A549 (cell line): ENCODE data around the gene KIRREL1. TPM values are rescaled to one million over a fixed set of nuclear protein-coding genes. Genes with fewer than 3 reads are reported as not detected.

Source experiments
- ATAC-seq, 2 experiments: fragments of 200-7000 bp in 1 of 2; fragments of >200 bp in 1 of 2; cut with Nextera tagmentation in 1 of 2; cut with Tn5 transposase in 1 of 2; 3 replicates each; pipeline versions ENCODE4 v1.8.0 to v1.9.1; 2018 to 2020; ENCODE audit warnings: mild to moderate bottlenecking in 1 of 2, moderate library complexity in 1 of 2
- CTCF ChIA-PET: fragments of 300-600 bp; sonication (Branson Sonifier 250); formaldehyde crosslinking; extraction: SDS; loops from one replicate; lab custom pipeline; 2021; ENCODE audit warnings: antibody characterized with exemption, inconsistent platforms; lab: Yijun Ruan, JAX
- POLR2A ChIA-PET: fragments of 350-600 bp; formaldehyde crosslinking; extraction: SDS; loops from one replicate; lab custom pipeline; 2021; ENCODE audit warnings: antibody characterized with exemption, inconsistent platforms; lab: Yijun Ruan, JAX
- DNase-seq, 2 experiments: peaks; one replicate each; pipeline versions ENCODE4 v3.0.0 to v3.0.0-alpha.2; 2011 to 2016; ENCODE audit warnings: low read depth in 1 of 2, low spot score in 1 of 2
- FAIRE-seq: peaks from 2 replicates; lab custom pipeline; 2011; peaks lifted over from hg19 to GRCh38; lab: Jason Lieb, UNC
- H3K27ac ChIP-seq, 2 experiments: fragments of >200 bp; sonication (Bioruptor Twin); formaldehyde crosslinking; 3 replicates each; pipeline ENCODE4 v1.5.1; 2016 to 2017
- H3K4me1 ChIP-seq: fragments of >200 bp; sonication (Bioruptor Twin); formaldehyde crosslinking; 3 replicates; pipeline ENCODE4 v1.6.1; 2016
- H3K4me2 ChIP-seq: fragments of >200 bp; sonication (Bioruptor Twin); formaldehyde crosslinking; 3 replicates; pipeline ENCODE4 v1.6.1; 2016
- H3K4me3 ChIP-seq: fragments of >200 bp; sonication (Bioruptor Twin); formaldehyde crosslinking; 3 replicates; pipeline ENCODE4 v1.5.1; 2016
- H3K9me3 ChIP-seq: fragments of >200 bp; sonication (Bioruptor Twin); formaldehyde crosslinking; 3 replicates; pipeline ENCODE4 v1.6.1; 2016
- ATOH8 ChIP-seq: fragments of 250-450 bp; sonication (Bioruptor Pico); IDR thresholded peaks from 2 replicates; pipeline ENCODE4 v1.5.0; 2020; ENCODE audit warnings: low read depth, mild to moderate bottlenecking, moderate library complexity
- BHLHE40 ChIP-seq: IDR thresholded peaks from 2 replicates; pipeline ENCODE4 v1.6.1; 2012; ENCODE audit warnings: low read depth, low read length, inconsistent platforms
- CBX2 ChIP-seq: fragments of 200-600 bp; sonication (generic); IDR thresholded peaks from 2 replicates; pipeline ENCODE4 v1.6.1; 2016; ENCODE audit warnings: low read depth, mild to moderate bottlenecking, borderline replicate concordance
- CBX8 ChIP-seq: fragments of 200-600 bp; sonication (generic); IDR thresholded peaks from 2 replicates; pipeline ENCODE4 v1.6.1; 2016
- CEBPB ChIP-seq, 2 experiments: fragments of >200 bp in 1 of 2; sonication (Bioruptor Twin) in 1 of 2; formaldehyde crosslinking in 1 of 2; IDR thresholded peaks; 2 replicates each; pipeline ENCODE4 v1.6.1; 2012 to 2016
- CTCF ChIP-seq: fragments of >200 bp; sonication (Bioruptor Twin); formaldehyde crosslinking; IDR thresholded peaks from 3 replicates; pipeline ENCODE4 v1.5.1; 2016
- EP300 ChIP-seq, 2 experiments: fragments of >200 bp; sonication (Bioruptor Twin); formaldehyde crosslinking; IDR thresholded peaks; 2 replicates in 1 of 2; 3 replicates in 1 of 2; pipeline ENCODE4 v1.6.1; 2016 to 2017
- FOSB ChIP-seq: fragments of 250-450 bp; sonication (Bioruptor Pico); IDR thresholded peaks from 2 replicates; pipeline ENCODE4 v1.5.0; 2020; ENCODE audit warnings: mild to moderate bottlenecking, moderate library complexity
- FOSL2 ChIP-seq, 2 experiments: fragments of 450-650 bp in 1 of 2; fragments of >200 bp in 1 of 2; sonication (Bioruptor Twin) in 1 of 2; formaldehyde crosslinking; IDR thresholded peaks; 2 replicates each; pipeline versions ENCODE4 v1.5.0 to v1.6.1; 2016 to 2020; ENCODE audit warnings: mild to moderate bottlenecking in 1 of 2, moderate library complexity in 1 of 2
- FOXS1 ChIP-seq: fragments of 250-450 bp; sonication (Bioruptor Pico); IDR thresholded peaks from 2 replicates; pipeline ENCODE4 v1.5.0; 2020; ENCODE audit warnings: mild to moderate bottlenecking, moderate library complexity
- GATA3 ChIP-seq: IDR thresholded peaks from 2 replicates; pipeline ENCODE4 v1.6.1; 2012; ENCODE audit warnings: borderline replicate concordance
- HDAC2 ChIP-seq: fragments of 200-600 bp; sonication (generic); IDR thresholded peaks from 2 replicates; pipeline ENCODE4 v1.6.1; 2016
- HOXB13 ChIP-seq: fragments of 250-450 bp; sonication (Bioruptor Pico); IDR thresholded peaks from 2 replicates; pipeline ENCODE4 v1.5.0; 2020; ENCODE audit warnings: low read depth, mild to moderate bottlenecking, moderate library complexity
- JUN ChIP-seq, 2 experiments: fragments of >200 bp; sonication (Bioruptor Twin); formaldehyde crosslinking; IDR thresholded peaks; 2 replicates in 1 of 2; 3 replicates in 1 of 2; pipeline ENCODE4 v1.6.1; 2016 to 2017
- MAX ChIP-seq: IDR thresholded peaks from 2 replicates; pipeline ENCODE4 v1.6.1; 2012
- PHF8 ChIP-seq: fragments of 200-600 bp; sonication (generic); IDR thresholded peaks from 2 replicates; pipeline ENCODE4 v1.6.1; 2016; ENCODE audit warnings: low read depth, mild to moderate bottlenecking, antibody characterized with exemption, moderate library complexity, borderline replicate concordance
- POLR2AphosphoS2 ChIP-seq: conservative IDR thresholded peaks from 2 replicates; pipeline ENCODE4 v1.6.1; 2012; ENCODE audit warnings: low read length, improper control_type of control experiment, inconsistent platforms
- RCOR1 ChIP-seq: fragments of 150-350 bp; IDR thresholded peaks from 2 replicates; pipeline ENCODE4 v1.6.1; 2014; ENCODE audit warnings: antibody characterized with exemption, low read length, low read depth
- REST ChIP-seq: fragments of 200-600 bp; sonication (generic); IDR thresholded peaks from 2 replicates; pipeline ENCODE4 v1.6.1; 2016; ENCODE audit warnings: antibody characterized with exemption, mild to moderate bottlenecking, moderate library complexity
- RFX5 ChIP-seq: fragments of 450-650 bp; IDR thresholded peaks from 2 replicates; pipeline ENCODE4 v1.7.1; 2014; ENCODE audit warnings: antibody characterized with exemption, mild to moderate bottlenecking, moderate library complexity
- SREBF2 ChIP-seq: fragments of 450-650 bp; IDR thresholded peaks from 2 replicates; pipeline ENCODE4 v1.6.1; 2014; ENCODE audit warnings: mild to moderate bottlenecking, moderate library complexity
- TFCP2L1 ChIP-seq: fragments of 250-450 bp; sonication (Bioruptor Pico); IDR thresholded peaks from 2 replicates; pipeline ENCODE4 v1.5.0; 2021; ENCODE audit warnings: mild to moderate bottlenecking
- TP53 ChIP-seq: fragments of 250-450 bp; sonication (Bioruptor Pico); IDR thresholded peaks from 2 replicates; pipeline ENCODE4 v1.5.0; 2021; ENCODE audit warnings: mild to moderate bottlenecking, moderate library complexity
- USF2 ChIP-seq: fragments of 450-650 bp; IDR thresholded peaks from 2 replicates; pipeline ENCODE4 v1.6.1; 2014; ENCODE audit warnings: antibody characterized with exemption
- ZFP36 ChIP-seq: fragments of 450-650 bp; IDR thresholded peaks from 2 replicates; pipeline ENCODE4 v1.6.1; 2014; ENCODE audit warnings: borderline replicate concordance; ENCODE audit not compliant: partially characterized antibody
- WGBS: methylation state at CpG from one replicate; pipeline ENCODE4 v1.1.6; 2017; ENCODE audit errors: missing lambda C conversion rate; 5-methylcytosine and 5-hydroxymethylcytosine counted together
- polyA plus RNA-seq, 4 experiments: library from polyadenylated mRNA; depleted of rRNA in 3 of 4; stranded (reverse); fragments of >200 nt; fragmentation: RNase III in 1 of 4; extraction: RNeasy Plus Mini Kit Qiagen cat#74134 plus additional on column Dnase treatment in 1 of 4; gene quantifications; 2 replicates in 3 of 4; 3 replicates in 1 of 4; pipeline ENCODE4 v1.2.3, GENCODE V29; 2011 to 2017

Gene KIRREL1
- polyA plus RNA-seq, 2 of the 4 experiments (the other 2 are of a cell fraction) = 18.7 to 41.3 TPM

GRCh38 chr1:158098256-158098655, 104.8 kb downstream of the KIRREL1 start:
- 96% methylated on average over 5 of the region's 5 CpGs for WGBS
- no peak for TF ChIP-seq FOSB
- TF ChIP-seq ATOH8 (CRISPR knock-in tag) = no peak
- TF ChIP-seq CTCF = no peak
- no peak for TF ChIP-seq USF2
- TF ChIP-seq TFCP2L1 (CRISPR knock-in tag) = no peak
- no peak for TF ChIP-seq FOXS1 (CRISPR knock-in tag)
- no peak for TF ChIP-seq REST
- no peak for TF ChIP-seq POLR2AphosphoS2
- no peak for TF ChIP-seq PHF8
- TF ChIP-seq CBX2 = no peak
- TF ChIP-seq RCOR1 = no peak
- no peak for TF ChIP-seq HDAC2
- no peak for DNase-seq
- Histone ChIP-seq H3K4me1 (peaks cover 8% of the 10 kb centered on the region; the same call in 1 of the 3 replicates), H3K9me3 (no peaks in the 10 kb centered on the region), H3K27ac (no peak overlapping the region), H3K4me3 (no peak overlapping the region), H3K4me2 (no peak overlapping the region)
- FAIRE-seq = no peak
- CTCF ChIA-PET = interaction anchor here (1.0 to 45.7 kb wide), 7 partner anchors 11 to 121 kb away, joined by 3 to 2212 read pairs (median 20); partner anchors contain the start of gene KIRREL1
- POLR2A ChIA-PET = interaction anchor here (0.9 kb wide), 1 partner anchor 14 kb away, joined by 4 read pairs; no protein-coding TSS in a partner anchor
- ATAC-seq = no peak

GRCh38 chr1:158099185-158099584, 105.7 kb downstream of the KIRREL1 start:
- ChIA-PET POLR2A (interaction anchor here (0.9 kb wide), 1 partner anchor 15 kb away, joined by 4 read pairs; no protein-coding TSS in a partner anchor), CTCF (interaction anchor here (0.9 to 45.7 kb wide), 6 partner anchors 11 to 122 kb away, joined by 3 to 2212 read pairs (median 20); partner anchors contain the start of gene KIRREL1)
- H3K4me1 ChIP-seq = peaks cover 8% of the 10 kb centered on the region; the same call in 1 of the 3 replicates
- H3K9me3 ChIP-seq = no peaks in the 10 kb centered on the region
- H3K4me2 ChIP-seq = no peak overlapping the region
- ATAC-seq = no peak
- no peak overlapping the region for H3K27ac ChIP-seq
- DNase-seq = no peak
- no peak for FAIRE-seq
- TF ChIP-seq FOSL2 (IDR thresholded peaks at IDR 0.05) (no peak), FOSL2 (CRISPR knock-in tag; IDR thresholded peaks at IDR 0.05) (no peak), SREBF2 (no peak), TFCP2L1 (CRISPR knock-in tag) (no peak), JUN (IDR thresholded peaks at IDR 0.05) (no peak), EP300 (IDR thresholded peaks at IDR 0.05) (no peak), CBX8 (no peak), HOXB13 (CRISPR knock-in tag) (no peak), ATOH8 (CRISPR knock-in tag) (no peak), BHLHE40 (no peak), ZFP36 (no peak), CEBPB (IDR thresholded peaks at IDR 0.05) (no peak), MAX (no peak), GATA3 (no peak), RFX5 (no peak), TP53 (CRISPR knock-in tag) (no peak)
- H3K4me3 ChIP-seq = no peak overlapping the region
- 92% methylated on average over 3 of the region's 3 CpGs for WGBS
